Sigmoid colon (tissue), 7 donors: ENCODE data around the gene PEPD. TPM values are rescaled to one million over a fixed set of nuclear protein-coding genes. Genes with fewer than 3 reads are reported as not detected.

Source experiments
- DNase-seq: peaks from one replicate; pipeline ENCODE4 v3.0.0-alpha.2; 2019
- H3K27ac ChIP-seq, 4 donors: fragments of 200-600 bp; sonication (generic); one replicate each; pipeline ENCODE4 v1.5.1; 2016 to 2019; ENCODE audit warnings: mild to moderate bottlenecking in 1 of 4
- H3K27me3 ChIP-seq, 3 donors: fragments of 200-600 bp; sonication (generic); one replicate each; pipeline ENCODE4 v1.5.1; 2019; ENCODE audit warnings: mild to moderate bottlenecking in 1 of 3
- H3K36me3 ChIP-seq, 4 donors: fragments of 200-600 bp; sonication (generic); one replicate each; pipeline ENCODE4 v1.5.1; 2016 to 2019
- H3K4me1 ChIP-seq, 4 donors: fragments of 200-600 bp; sonication (generic); one replicate each; pipeline ENCODE4 v1.5.1; 2017 to 2019
- H3K4me3 ChIP-seq, 4 donors: fragments of 200-600 bp; sonication (generic); one replicate each; pipeline ENCODE4 v1.5.1; 2017 to 2019; ENCODE audit warnings: mild to moderate bottlenecking in 2 of 4, moderate library complexity in 1 of 4
- H3K9me3 ChIP-seq, 4 donors: fragments of 200-600 bp in 3 of 4; sonication (generic) in 3 of 4; one replicate each; pipeline versions ENCODE4 v1.5.1 to v1.6.1; 2013 to 2019
- EP300 ChIP-seq, 4 donors: sonication (generic); formaldehyde crosslinking; IDR thresholded peaks; one replicate each; pipeline ENCODE4 v1.6.1; 2017; ENCODE audit warnings: antibody characterized with exemption in 4 of 4
- POLR2A ChIP-seq, 2 donors: fragments of 450-650 bp; IDR thresholded peaks; one replicate each; pipeline ENCODE4 v1.6.1; 2016; ENCODE audit warnings: antibody characterized with exemption in 2 of 2, mild to moderate bottlenecking in 2 of 2, moderate library complexity in 2 of 2
- POLR2AphosphoS5 ChIP-seq, 4 donors: sonication (generic); formaldehyde crosslinking; IDR thresholded peaks; one replicate each; pipeline ENCODE4 v1.6.1; 2017; ENCODE audit warnings: antibody characterized with exemption in 4 of 4
- WGBS, 2 donors: extraction: QIAGEN DNeasy Blood & Tissue Kit; methylation state at CpG; one replicate each; pipeline ENCODE4 v1.1.7; 2013; 5-methylcytosine and 5-hydroxymethylcytosine counted together
- intact Hi-C: fragments of 100-400 bp; cut with DNase I; formaldehyde crosslinking; loops from one replicate; pipeline ENCODE4 v1.15.1; 2023
- polyA plus RNA-seq, 3 donors: library from polyadenylated mRNA; stranded (reverse); fragments of 200-250 nt; gene quantifications; one replicate each; pipeline ENCODE4 v1.2.3, GENCODE V29; 2013
- total RNA-seq, 4 donors: library from RNA; depleted of rRNA; stranded (reverse); fragments of >200 nt; gene quantifications; one replicate each; pipeline ENCODE4 v1.1.0, GENCODE V29; 2016
- TF ChIP-seq, protein P1 (sequence below), 4 experiments: fragments of 450-650 bp in 3 of 4; fragments of 200-600 bp in 1 of 4; IDR thresholded peaks; one replicate each; pipeline ENCODE4 v1.5.1; 2016 to 2019; ENCODE audit warnings: antibody characterized with exemption in 4 of 4, mild to moderate bottlenecking in 3 of 4, moderate library complexity in 2 of 4
- donor health status: healthy with polysubstance abuse.
- donor health status: Bipolar disorder and iron deficiency.
- donor health status: healthy.

PEPD gene
- total and polyA plus RNA-seq, 7 donors = 50.0 to 187 (median 67.8) TPM

DNA sequence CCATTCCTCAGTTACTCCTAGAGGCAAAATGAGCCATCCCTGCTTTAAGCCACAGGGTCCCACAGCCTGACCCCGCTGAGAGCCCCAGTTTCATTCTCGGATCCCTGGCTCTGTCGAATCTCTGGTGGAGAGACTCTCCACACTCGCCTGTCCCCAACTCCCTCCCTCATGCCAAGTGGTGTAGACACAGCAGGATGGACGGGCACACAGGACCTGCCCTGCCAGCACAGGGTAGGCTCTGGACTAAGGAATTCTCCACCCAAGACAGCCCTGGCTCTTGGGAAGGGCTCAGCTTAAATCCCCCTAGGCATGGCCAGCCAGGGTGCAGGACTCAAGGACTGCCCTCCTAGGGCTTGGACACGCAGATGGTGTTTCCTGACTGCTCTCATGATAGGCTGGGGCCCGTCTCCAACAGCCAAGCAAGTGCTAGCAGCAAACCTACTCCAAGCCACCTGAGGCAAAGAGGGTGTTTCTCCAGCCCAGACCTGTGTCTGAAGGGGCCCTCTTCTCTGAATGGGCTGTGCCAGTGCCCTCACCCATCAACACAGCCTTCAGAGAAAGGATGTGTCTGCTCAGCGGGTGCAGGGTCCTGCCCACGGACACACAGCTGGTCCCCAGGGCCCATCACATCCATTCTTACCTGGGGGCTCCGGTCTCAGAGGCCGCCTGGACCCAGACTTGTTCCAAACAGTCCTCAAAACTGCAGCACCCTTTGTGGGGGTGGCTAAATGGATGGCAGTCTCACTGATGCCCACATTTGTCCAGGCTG lies 65.3 kb downstream of the PEPD start:
- H3K27ac ChIP-seq = no peak overlapping the region
- H3K27me3 ChIP-seq = no peaks in the 10 kb centered on the region
- no peak for TF ChIP-seq POLR2A (IDR thresholded peaks at IDR 0.05)
- TF ChIP-seq POLR2AphosphoS5 (IDR thresholded peaks at IDR 0.05) = no peak
- TF ChIP-seq EP300 (IDR thresholded peaks at IDR 0.05) = no peak
- TF ChIP-seq, protein P1, sequence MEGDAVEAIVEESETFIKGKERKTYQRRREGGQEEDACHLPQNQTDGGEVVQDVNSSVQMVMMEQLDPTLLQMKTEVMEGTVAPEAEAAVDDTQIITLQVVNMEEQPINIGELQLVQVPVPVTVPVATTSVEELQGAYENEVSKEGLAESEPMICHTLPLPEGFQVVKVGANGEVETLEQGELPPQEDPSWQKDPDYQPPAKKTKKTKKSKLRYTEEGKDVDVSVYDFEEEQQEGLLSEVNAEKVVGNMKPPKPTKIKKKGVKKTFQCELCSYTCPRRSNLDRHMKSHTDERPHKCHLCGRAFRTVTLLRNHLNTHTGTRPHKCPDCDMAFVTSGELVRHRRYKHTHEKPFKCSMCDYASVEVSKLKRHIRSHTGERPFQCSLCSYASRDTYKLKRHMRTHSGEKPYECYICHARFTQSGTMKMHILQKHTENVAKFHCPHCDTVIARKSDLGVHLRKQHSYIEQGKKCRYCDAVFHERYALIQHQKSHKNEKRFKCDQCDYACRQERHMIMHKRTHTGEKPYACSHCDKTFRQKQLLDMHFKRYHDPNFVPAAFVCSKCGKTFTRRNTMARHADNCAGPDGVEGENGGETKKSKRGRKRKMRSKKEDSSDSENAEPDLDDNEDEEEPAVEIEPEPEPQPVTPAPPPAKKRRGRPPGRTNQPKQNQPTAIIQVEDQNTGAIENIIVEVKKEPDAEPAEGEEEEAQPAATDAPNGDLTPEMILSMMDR (IDR thresholded peaks at IDR 0.05) = no peak
- peaks cover 0 to 12% (median 0%) of the 10 kb centered on the region in 4 donors for H3K36me3 ChIP-seq
- H3K4me1 ChIP-seq = no peaks in the 10 kb centered on the region
- peak; percentile 48 for DNase-seq
- WGBS, 2 donors = 90 to 92% methylated on average over 11 of the region's 11 CpGs
- H3K4me3 ChIP-seq = no peak overlapping the region
- H3K9me3 ChIP-seq = no peaks in the 10 kb centered on the region
- intact Hi-C loops = no loop called here

DNA sequence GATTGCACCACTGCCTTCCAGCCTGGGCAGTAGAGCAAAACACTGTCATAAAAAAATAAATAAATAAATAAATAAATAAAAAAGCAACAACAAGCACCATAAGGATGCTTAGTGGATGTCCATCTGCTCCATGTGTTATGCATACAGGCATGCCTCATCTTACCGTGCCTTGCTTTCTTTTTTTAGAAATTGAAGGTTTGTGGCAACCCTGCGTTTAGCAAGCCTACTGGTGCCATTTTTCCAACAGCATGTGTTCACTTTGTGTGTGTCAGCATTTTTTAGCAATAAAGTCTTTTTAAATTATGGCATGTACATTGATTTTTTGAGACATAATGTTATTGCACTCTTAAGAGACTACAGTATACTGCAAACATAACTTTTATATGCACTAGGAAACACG lies 68.3 kb downstream of the PEPD start:
- Histone ChIP-seq H3K4me1 (no peaks in the 10 kb centered on the region), H3K27me3 (no peaks in the 10 kb centered on the region), H3K4me3 (no peak overlapping the region), H3K9me3 (no peaks in the 10 kb centered on the region), H3K36me3 (no peaks in the 10 kb centered on the region), H3K27ac (no peak overlapping the region)
- DNase-seq = no peak
- intact Hi-C loops = no loop called here
- TF ChIP-seq, protein P1 (IDR thresholded peaks at IDR 0.05) = no peak
- WGBS, 2 donors = 81 to 87% methylated on average over 3 of the region's 3 CpGs

DNA sequence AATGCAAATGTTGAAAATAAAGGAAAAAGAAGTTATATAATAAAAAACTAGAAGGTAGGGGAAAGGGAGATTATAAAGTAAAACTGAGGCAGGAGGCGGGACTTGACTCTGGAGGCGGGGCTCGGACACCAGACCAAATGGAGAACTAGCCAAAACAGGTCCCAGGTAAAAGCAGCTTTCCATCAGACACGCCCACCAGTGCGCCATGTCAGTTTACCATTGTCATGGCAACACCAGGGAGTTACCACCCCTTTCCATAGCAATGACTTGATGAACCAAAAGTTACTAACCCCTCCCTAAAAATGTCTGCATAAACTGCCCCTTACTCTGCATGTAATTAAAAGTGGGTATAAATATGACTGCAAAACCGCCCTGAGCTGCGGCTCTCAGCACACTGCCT lies 70.9 kb downstream of the PEPD start:
- WGBS, 2 donors = 95 to 98% methylated on average over 7 of the region's 7 CpGs
- Histone ChIP-seq H3K4me1 (no peaks in the 10 kb centered on the region), H3K27ac (no peak overlapping the region), H3K27me3 (no peaks in the 10 kb centered on the region), H3K9me3 (no peaks in the 10 kb centered on the region), H3K4me3 (no peak overlapping the region), H3K36me3 (peaks cover 0 to 7% (median 0%) of the 10 kb centered on the region in 4 donors)
- TF ChIP-seq POLR2AphosphoS5 (IDR thresholded peaks at IDR 0.05) (no peak), POLR2A (IDR thresholded peaks at IDR 0.05) (no peak), EP300 (IDR thresholded peaks at IDR 0.05) (no peak)
- TF ChIP-seq, protein P1 (IDR thresholded peaks at IDR 0.05) = no peak
- intact Hi-C loops = no loop called here
- peak; percentile 40 for DNase-seq

DNA sequence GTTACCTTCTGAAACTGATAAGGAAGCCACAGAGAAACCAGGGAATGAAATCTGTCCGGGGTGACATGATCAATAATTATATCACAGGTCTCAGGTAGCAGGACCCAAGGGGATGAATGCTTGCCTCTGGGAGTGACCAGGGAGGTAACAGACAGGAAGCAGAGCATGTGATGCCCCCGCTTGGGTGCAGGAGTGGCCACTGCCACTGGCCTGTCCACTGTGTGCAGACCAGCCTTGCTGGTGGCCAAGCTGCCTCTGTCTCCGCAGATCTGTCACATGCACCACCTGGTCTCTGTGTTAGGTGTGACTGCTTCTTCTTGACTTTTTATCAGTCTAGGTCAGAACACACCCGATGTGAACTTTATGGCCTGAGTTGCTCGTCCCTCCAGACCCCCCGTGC lies 71.8 kb downstream of the PEPD start:
- no peak overlapping the region for H3K4me3 ChIP-seq
- no peaks in the 10 kb centered on the region for H3K4me1 ChIP-seq
- H3K9me3 ChIP-seq = no peaks in the 10 kb centered on the region
- peaks cover 0 to 7% (median 0%) of the 10 kb centered on the region in 4 donors for H3K36me3 ChIP-seq
- H3K27me3 ChIP-seq = no peaks in the 10 kb centered on the region
- 78 to 87% methylated on average over 6 of the region's 6 CpGs for WGBS, 2 donors
- peak; percentile 42 for DNase-seq
- TF ChIP-seq, protein P1 (IDR thresholded peaks at IDR 0.05) = no peak
- no peak for TF ChIP-seq POLR2A (IDR thresholded peaks at IDR 0.05)
- H3K27ac ChIP-seq = no peak overlapping the region
- intact Hi-C loops = no loop called here

DNA sequence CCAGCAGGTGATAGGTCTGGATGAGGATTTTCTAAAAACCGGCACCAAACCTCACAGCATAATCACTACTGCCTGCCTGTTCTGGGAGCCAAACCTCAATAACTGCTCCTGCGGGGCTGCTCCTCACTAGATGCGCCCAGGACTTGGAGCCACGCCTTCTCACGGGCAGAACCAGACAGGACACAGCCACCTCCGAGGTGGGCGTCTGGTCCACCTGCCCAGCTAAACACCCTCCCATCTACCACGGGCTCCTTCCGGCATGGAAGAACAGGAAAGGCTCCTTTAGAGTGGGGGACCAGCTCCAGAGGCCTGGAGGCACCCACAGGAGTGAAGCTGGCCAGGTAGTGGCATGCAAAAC lies 73.5 kb downstream of the PEPD start:
- TF ChIP-seq, protein P1 (IDR thresholded peaks at IDR 0.05) = no peak
- no peak for TF ChIP-seq POLR2AphosphoS5 (IDR thresholded peaks at IDR 0.05)
- no peak for TF ChIP-seq EP300 (IDR thresholded peaks at IDR 0.05)
- TF ChIP-seq POLR2A (IDR thresholded peaks at IDR 0.05) = no peak
- H3K27me3 ChIP-seq = no peaks in the 10 kb centered on the region
- WGBS, 2 donors = 90 to 93% methylated on average over 9 of the region's 9 CpGs
- no peak for DNase-seq
- H3K9me3 ChIP-seq = no peaks in the 10 kb centered on the region
- intact Hi-C loops = no loop called here
- H3K27ac ChIP-seq = no peak overlapping the region
- H3K4me1 ChIP-seq = no peaks in the 10 kb centered on the region
- peaks cover 0 to 12% (median 2%) of the 10 kb centered on the region in 4 donors for H3K36me3 ChIP-seq
- H3K4me3 ChIP-seq = no peak overlapping the region
